KMS-11 (cell line): ENCODE measurements around the gene PPIA.

Source experiments
- H2AFZ ChIP-seq: fragments of 200-600 bp; sonication (generic); 2 replicates; pipeline ENCODE4 v1.6.1; 2016; ENCODE audit warnings: antibody characterized with exemption, mixed run types, low read depth
- H3K27ac ChIP-seq: fragments of 200-600 bp; sonication (generic); 2 replicates; pipeline ENCODE4 v1.6.1; 2016; ENCODE audit warnings: mild to moderate bottlenecking, mixed run types
- H3K27me3 ChIP-seq: fragments of 200-600 bp; sonication (generic); 2 replicates; pipeline ENCODE4 v1.6.1; 2017; ENCODE audit warnings: mild to moderate bottlenecking, low read depth, mixed run types, moderate library complexity; ENCODE audit not compliant: insufficient read depth
- H3K36me3 ChIP-seq: fragments of 200-600 bp; sonication (generic); 2 replicates; pipeline ENCODE4 v1.6.1; 2017; ENCODE audit warnings: mild to moderate bottlenecking, mixed run types; ENCODE audit not compliant: insufficient read depth
- H3K4me1 ChIP-seq: fragments of 200-600 bp; sonication (generic); 2 replicates; pipeline ENCODE4 v1.6.1; 2016; ENCODE audit warnings: mild to moderate bottlenecking, low read depth, mixed run types; ENCODE audit not compliant: poor library complexity, severe bottlenecking
- H3K4me2 ChIP-seq: fragments of 200-600 bp; sonication (generic); 2 replicates; pipeline ENCODE4 v1.7.0; 2016; ENCODE audit warnings: mild to moderate bottlenecking, mixed run types
- H3K4me3 ChIP-seq: fragments of 200-600 bp; sonication (generic); IDR thresholded peaks from 2 replicates; pipeline ENCODE4 v1.6.1; 2017; ENCODE audit warnings: low read depth, low read length, mixed read lengths; ENCODE audit not compliant: insufficient read depth
- H3K79me2 ChIP-seq: fragments of 200-600 bp; sonication (generic); 2 replicates; pipeline ENCODE4 v1.6.1; 2016; ENCODE audit warnings: low read depth, mixed run types; ENCODE audit not compliant: insufficient read depth
- H3K9ac ChIP-seq: fragments of 200-600 bp; sonication (generic); 2 replicates; pipeline ENCODE4 v1.6.1; 2016; ENCODE audit warnings: mild to moderate bottlenecking, mixed run types
- H4K20me1 ChIP-seq: fragments of 200-600 bp; sonication (generic); 2 replicates; pipeline ENCODE4 v1.6.1; 2016; ENCODE audit warnings: mild to moderate bottlenecking, mixed run types; ENCODE audit not compliant: insufficient read depth
- CTCF ChIP-seq: fragments of 200-600 bp; sonication (generic); conservative IDR thresholded peaks from 2 replicates; pipeline ENCODE4 v1.6.1; 2017; ENCODE audit warnings: low read depth, mild to moderate bottlenecking, antibody characterized with exemption, low read length, moderate library complexity, mixed read lengths

The PPIA gene

DNA sequence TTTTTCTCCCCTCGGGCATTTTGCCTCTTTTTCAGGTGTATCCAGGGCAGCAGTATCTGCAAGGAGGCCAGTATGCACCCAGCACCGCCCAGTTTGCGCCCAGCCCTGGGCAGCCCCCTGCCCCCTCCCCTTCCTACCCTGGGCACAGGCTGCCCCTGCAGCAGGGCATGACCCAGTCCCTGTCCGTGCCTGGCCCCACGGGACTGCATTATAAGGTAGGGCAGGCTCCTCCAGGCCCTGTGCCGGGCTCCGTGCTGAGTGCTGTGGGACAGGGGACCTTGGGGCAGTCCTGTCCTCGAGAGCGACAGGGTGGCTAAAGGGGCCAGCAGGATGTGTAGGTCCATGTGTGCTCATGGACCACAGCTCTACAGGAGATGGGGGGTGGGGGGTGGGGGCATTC, 37.2 kb upstream of the PPIA start:
- H3K36me3 ChIP-seq: peaks cover 6% of the 10 kb centered on the region; the same call in 1 of the 2 replicates
- H3K4me3 ChIP-seq: no peak overlapping the region
- peaks cover under 1% of the 10 kb centered on the region; the same call in 1 of the 2 replicates for H4K20me1 ChIP-seq
- no peak overlapping the region for H3K4me2 ChIP-seq
- no peak overlapping the region for H3K27ac ChIP-seq
- H3K4me1 ChIP-seq: peaks cover 16% of the 10 kb centered on the region
- H2AFZ ChIP-seq: no peak overlapping the region
- no peaks in the 10 kb centered on the region for H3K27me3 ChIP-seq
- no peak for TF ChIP-seq CTCF
- peaks cover 28% of the 10 kb centered on the region for H3K79me2 ChIP-seq
- H3K9ac ChIP-seq: no peak overlapping the region

- no peak overlapping the region for H3K4me3 ChIP-seq
- H4K20me1 ChIP-seq: no peaks in the 10 kb centered on the region; the same call in 1 of the 2 replicates
- no peaks in the 10 kb centered on the region for H3K27me3 ChIP-seq
- no peak overlapping the region for H2AFZ ChIP-seq
- TF ChIP-seq CTCF: no peak
- H3K36me3 ChIP-seq: peaks cover 6% of the 10 kb centered on the region; the same call in 1 of the 2 replicates
- H3K4me1 ChIP-seq: peaks cover 8% of the 10 kb centered on the region
- no peak overlapping the region for H3K4me2 ChIP-seq
- H3K27ac ChIP-seq: no peak overlapping the region
- H3K9ac ChIP-seq: no peak overlapping the region
- H3K79me2 ChIP-seq: peaks cover 19% of the 10 kb centered on the region
Observed at GRCh38 chr7:44760034-44760580, 36.4 kb upstream of the PPIA start.

GRCh38 chr7:44761207-44762161, 35.0 kb upstream of the PPIA start:
- Histone ChIP-seq H3K27ac (no peak overlapping the region), H3K4me2 (no peak overlapping the region)

DNA sequence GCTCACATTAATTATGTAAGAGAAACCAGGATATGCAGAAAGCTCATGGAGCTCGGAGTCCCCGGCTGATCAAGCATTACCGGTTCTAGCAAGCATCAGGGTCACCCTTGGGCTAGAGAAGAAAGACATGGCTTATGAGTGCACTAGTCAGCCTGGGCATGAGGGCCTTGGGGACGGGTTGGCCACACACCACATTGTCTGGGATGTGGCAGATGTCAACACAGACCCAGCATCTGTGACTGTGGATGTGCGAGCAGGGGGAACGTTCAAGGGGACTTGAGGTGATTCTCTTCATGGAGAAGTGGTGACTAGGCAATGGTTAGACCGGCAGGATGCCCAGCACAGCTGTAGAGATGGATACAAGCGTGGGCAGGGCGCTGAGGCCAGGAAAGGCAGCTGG, 34.2 kb upstream of the PPIA start:
- Histone ChIP-seq H3K4me2 (no peak overlapping the region), H2AFZ (no peak overlapping the region)
- TF ChIP-seq CTCF: no peak

More at GRCh38 chr7:44761207-44762161, 35.0 kb upstream of the PPIA start:
- H2AFZ ChIP-seq: no peak overlapping the region
- H4K20me1 ChIP-seq: no peaks in the 10 kb centered on the region
- H3K79me2 ChIP-seq: 0 out of 2 replicates have a peak, but pooled peaks cover 5% of the 10 kb centered on the region
- peaks cover 6% of the 10 kb centered on the region for H3K4me1 ChIP-seq
- H3K27me3 ChIP-seq: no peaks in the 10 kb centered on the region
- no peak overlapping the region for H3K9ac ChIP-seq
- H3K4me3 ChIP-seq: no peak overlapping the region
- no peak for TF ChIP-seq CTCF
- peaks cover 6% of the 10 kb centered on the region; the same call in 1 of the 2 replicates for H3K36me3 ChIP-seq

More for the DNA sequence above, 34.2 kb upstream of the PPIA start:
- Histone ChIP-seq H3K27me3 (no peaks in the 10 kb centered on the region), H3K9ac (no peak overlapping the region), H3K36me3 (peaks cover 6% of the 10 kb centered on the region; the same call in 1 of the 2 replicates), H4K20me1 (no peaks in the 10 kb centered on the region), H3K4me1 (peaks cover 15% of the 10 kb centered on the region), H3K27ac (no peak overlapping the region), H3K4me3 (no peak overlapping the region), H3K79me2 (no peaks in the 10 kb centered on the region)
